Myocyte (in vitro differentiated cells): ENCODE data around the gene SHH. TPM values are rescaled to one million over a fixed set of nuclear protein-coding genes. Genes with fewer than 3 reads are reported as not detected.
A peak's percentile ranks its signal among the peaks of the same experiment; 100 is the strongest.

Experiments
- DNase-seq: peaks from one replicate; pipeline ENCODE4 v3.0.0-alpha.2; 2012; ENCODE audit warnings: low read depth
- polyA plus RNA-seq: library from polyadenylated mRNA; unstranded; fragments of >200 nt; gene quantifications from one replicate; pipeline ENCODE4 v1.2.1, GENCODE V29; 2012; ENCODE audit warnings: missing spikeins
- total RNA-seq: library from RNA; depleted of rRNA; stranded (reverse); fragments of >200 nt; gene quantifications from 2 replicates; pipeline ENCODE4 v1.2.3, GENCODE V29; 2014

The SHH gene
- total RNA-seq = 0.08 TPM in 1 of 2 replicates, not detected in the other
- polyA plus RNA-seq = 0.01 TPM

DNA sequence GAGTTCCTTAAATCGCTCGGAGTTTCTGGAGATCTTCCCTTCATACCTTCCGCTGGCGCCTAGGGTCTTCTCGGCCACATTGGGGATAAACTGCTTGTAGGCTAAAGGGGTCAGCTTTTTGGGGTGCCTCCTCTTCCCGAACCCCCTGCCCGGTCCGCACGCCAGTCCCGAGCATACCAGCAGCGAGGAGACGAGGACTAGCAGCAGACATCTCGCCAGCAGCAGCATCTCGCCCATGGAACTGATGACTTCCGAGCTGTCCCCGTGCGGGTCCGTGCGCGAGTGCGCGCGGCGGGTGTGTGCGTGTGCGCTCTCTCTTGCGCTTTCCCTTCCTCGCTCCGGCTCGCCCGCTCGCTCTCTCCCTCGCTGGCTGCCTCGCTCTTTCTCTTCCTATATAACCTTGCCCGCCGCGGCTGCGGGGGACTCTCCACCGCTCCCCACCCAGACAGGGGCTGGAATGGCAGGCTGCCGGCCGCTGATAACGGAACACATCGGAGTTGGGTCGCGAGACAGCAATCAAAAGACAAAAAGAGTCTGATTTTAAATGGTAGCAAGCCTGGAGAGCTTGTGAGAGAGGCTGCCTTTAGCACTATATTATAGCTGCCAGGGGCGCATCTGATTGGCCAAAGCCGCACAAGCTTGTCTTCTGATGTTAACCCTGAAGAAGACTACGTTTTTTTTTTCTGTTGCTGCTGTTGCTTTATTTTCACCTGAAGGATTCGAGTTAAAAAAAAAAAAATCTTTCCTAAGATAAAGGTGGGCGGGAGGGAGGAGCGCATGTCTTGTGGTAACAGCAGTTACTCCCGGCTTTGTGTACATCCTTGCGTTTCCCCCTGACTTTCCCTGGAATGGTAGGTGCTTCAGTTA lies at the start of gene SHH:
TSS of gene SHH (minus strand) at position 569 of the 867 bp plus-strand sequence. CDS start at position 228, 341 bp downstream.
- DNase-seq = no peak

DNA sequence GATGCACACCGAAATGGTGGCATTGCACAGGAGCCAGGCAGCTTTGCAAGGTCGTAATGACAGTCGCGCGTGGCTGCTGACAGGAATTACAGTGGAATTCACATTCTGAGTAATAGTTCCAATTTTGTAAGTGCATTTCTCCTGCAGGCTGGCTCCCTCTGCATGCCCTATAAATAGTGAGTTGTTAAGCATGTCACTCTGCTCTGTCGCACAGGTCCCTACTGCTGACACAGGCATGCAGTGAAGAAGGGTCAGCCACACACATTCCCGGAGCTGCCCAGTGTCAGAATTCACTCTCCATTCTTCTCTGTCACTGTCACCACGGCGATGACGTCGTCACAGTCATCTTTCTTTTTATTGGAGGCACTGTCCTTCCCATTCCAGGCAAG lies 49.2 kb upstream of the SHH start:
- peak; percentile 49 for DNase-seq

DNA sequence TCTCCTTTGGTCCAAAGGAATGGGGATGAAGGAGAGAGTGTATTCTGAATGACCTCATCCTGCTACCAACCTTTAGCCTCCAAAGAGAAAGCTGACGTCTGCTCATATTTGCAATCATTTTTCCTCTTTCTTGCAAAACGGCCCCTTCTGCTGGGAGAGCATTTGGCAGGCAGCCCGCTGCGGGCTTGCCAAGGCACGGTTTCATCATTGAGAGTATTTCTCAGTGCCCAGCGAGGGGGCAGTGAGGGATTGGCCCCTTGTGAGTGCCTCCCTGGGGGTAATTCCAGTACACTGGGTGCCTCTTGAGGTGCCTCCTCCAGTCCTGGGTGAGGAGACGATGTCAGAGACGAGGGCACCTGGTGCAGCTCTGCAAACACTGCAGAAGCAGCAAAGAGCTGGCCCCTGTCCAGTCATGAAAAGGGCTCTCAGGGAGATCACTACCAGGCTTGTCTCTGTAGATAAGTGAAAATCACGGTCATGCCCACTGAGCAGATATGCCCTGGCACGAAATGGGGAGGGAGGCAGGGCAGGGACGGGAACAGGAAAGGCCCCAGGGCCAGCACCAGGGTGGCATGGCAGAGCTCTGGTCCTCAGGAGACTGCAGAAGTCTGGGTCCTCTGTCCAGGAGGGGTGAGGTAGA lies 48.7 kb upstream of the SHH start:
- peak; percentile 54 for DNase-seq

DNA sequence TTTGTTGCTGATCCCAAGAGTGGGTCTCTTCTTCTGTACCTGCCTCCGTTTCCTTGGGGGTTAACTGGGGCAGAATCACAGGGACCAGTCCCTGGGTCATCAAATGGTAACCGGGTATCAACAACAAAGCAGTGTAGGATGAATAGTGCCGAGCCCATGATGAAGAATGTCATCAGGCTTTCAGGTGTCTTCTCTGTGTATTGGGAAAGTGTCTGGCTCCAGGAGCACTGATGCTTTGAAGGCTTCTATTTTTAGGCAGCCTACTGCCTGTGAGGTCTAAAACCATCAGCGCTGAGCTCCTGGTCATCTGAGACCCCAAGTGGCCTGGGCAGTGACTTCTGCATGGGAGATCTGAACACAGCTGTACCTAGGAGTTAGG lies 48.2 kb upstream of the SHH start:
- DNase-seq = no peak

DNA sequence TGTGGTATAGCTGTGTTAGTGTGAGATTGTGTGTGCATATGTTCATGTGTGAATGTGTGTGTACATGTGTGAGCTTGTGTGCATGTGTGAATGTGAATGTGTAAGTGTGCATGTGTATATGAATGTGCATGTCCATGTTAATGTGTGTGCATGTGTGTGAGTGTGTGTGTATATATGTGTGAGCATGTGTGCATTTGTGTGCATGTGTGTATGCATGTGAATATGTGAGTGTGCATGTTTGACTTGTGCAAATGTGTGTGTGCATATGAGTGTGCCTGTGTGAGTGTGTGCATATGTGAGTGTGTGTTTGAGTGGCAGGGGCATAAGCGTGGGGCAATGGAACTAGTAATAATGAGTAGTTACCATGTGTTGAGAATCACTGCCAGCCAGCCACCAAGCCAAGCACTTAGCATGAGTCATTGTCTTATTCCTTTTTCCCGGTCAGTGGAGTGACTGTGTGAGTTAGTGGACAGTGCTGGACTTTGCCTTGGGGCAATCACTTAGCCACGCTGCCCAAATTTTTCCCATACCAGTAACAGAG lies 46.3 kb upstream of the SHH start:
- DNase-seq = peak; percentile 43

DNA sequence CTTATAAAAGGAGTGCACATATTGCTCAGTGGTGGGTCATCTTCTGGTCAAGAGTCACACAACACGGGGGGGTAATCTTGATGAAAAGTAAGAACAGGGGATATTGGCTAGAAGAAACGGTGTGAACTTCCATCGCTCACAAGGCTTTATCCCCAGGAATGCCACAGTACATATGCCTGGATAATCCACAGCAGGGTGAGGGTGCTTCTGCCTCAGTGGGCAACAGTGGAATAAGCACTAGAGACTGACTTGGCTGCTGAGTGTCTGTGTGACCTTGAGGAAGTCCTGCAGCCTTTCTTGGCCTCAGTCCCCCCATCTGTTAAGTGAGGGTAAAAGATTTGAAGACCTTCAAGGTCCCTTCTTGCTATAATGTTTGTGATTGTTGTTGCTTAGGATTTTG lies 44.9 kb upstream of the SHH start:
- DNase-seq = no peak

DNA sequence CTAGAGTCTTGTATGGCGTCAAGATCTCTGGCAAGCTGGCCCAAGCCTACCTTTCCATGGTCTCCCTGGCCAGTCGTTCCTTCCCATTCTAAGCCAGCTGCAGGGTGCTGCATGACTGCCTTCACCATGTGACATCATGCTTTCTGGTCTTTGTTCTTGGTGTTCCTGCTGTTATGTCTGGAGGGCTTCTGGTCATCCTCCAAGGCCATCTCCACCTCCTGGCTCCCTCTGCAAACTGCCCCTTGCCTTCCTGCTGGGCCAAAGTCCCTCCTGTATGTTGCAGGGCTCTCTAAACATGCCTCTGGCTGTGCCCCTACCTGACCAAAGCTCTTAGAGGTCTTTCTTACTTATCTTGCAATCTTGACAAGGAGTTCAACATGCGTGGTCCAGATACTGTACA lies 44.4 kb upstream of the SHH start:
- DNase-seq = no peak

DNA sequence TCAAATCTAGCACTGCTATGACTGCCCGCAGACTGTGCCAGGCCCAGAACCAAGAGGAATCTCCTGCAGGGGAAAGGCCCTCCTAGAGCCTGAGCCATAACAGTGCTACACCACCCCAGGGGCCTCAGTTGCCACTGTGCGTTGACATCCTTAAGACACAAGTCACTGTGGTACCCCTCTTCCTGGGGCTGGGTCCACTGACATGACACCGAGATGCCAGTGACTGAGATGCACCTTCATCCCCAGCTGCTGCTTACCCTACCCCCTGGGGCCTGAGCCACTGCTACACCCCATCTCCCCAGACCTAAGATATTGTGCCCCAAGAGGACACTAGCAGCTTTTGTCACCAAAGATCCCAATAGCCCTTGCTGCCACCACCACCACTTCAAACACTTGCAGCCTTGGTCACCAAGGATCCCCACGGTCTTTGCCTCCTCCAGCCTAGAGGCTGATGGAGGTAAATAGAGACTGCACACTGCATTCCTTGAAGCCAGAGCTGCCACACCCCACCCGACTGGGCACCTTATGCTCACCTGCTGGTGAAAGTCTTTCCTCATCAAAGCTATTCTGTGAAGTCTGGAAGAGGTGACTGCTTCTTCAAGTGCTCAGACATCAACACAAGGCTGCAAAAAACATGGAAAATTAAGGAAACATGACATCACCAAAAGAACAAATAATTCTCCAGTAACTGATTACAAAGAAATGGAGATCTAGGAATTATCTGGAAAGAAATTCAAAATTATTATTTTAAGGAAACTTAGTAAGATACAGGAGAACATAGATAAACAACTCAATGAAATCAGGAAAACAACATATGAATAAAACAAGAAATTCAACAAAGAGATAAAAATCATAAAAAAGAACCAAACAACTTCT lies 40.4 kb upstream of the SHH start:
- DNase-seq = no peak

DNA sequence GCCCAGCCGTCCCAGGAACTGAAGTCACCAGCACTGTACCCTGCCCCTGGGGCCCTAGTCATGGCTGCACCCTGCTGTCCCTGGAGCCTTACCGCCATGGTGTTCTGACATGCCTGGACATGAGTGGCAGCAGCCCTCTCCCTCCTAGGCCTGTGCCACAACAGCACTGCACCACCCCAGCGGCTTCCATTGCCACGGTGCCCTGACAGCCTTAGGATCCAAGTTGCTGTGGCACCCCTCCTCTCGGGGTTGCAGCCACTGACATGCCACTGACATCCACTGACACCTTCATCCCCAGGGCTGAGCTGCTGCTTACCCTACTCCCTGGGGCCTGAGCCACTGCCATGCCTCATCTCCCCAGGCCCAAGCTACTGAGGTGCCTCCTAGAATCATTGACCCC lies 39.6 kb upstream of the SHH start:
- DNase-seq = no peak

DNA sequence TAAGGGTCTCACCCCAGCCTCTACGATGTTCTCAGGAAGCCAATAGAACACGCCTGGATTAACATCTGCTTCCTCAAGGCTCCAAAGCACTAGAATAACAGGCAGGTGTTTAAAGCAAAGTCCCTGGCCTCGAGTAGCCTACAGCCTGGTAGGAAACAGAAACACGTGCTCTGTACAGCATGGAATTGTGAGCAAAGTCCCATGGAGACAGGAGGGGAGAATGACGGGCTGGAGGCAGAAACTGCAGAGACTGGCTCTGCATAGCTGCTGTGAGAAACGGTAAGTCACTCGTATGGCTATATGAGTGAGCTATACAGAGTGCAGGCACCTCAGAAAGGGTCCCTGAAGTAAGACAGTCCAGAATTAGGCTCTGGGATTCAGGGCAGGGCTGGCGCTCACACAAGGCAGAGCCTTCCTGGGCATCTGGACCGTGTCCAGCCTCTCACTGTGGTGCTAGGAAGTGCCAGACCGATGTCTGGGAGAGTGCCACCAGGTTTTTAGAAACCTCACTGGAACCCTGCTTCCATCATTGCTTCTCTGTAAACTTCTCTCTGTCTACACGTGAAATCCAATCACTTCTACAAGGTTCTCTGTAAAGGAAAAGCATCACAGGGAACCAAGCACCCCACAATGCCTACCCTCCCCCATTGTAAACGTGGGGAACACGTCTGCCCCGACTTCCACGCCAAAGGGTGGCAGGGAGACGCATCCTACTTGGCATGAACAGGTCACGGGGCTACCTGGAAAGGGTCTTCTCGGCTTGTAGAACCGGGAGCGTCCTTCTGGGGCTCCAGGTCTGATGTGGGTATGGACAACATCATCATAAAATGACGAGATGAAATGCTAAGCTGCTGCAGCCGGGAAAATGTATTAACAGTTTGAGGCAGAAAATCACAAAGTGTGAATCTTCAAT lies 38.8 kb upstream of the SHH start:
- DNase-seq = no peak

DNA sequence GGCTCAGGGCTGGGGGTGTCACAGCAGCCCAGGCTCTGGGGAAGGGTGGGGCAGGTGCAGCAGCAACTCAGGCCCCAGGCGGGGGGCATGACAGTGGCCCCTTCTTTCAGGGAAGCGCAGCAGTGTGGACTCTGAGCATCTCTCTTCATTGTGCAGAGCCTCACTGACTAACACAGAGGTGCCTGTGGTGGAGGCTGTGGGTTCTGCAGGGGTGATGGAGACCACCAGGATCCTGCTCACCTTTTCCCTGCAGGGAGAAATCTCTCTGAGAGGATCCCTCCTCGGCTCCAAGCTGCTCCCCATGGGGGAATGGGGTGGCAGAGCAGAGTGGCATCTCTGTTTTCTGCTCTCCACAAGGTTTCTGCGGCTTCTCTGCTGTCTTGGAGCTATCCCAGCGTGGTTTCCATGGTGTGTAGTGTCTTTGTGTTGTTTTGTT lies 37.8 kb upstream of the SHH start:
- no peak for DNase-seq

DNA sequence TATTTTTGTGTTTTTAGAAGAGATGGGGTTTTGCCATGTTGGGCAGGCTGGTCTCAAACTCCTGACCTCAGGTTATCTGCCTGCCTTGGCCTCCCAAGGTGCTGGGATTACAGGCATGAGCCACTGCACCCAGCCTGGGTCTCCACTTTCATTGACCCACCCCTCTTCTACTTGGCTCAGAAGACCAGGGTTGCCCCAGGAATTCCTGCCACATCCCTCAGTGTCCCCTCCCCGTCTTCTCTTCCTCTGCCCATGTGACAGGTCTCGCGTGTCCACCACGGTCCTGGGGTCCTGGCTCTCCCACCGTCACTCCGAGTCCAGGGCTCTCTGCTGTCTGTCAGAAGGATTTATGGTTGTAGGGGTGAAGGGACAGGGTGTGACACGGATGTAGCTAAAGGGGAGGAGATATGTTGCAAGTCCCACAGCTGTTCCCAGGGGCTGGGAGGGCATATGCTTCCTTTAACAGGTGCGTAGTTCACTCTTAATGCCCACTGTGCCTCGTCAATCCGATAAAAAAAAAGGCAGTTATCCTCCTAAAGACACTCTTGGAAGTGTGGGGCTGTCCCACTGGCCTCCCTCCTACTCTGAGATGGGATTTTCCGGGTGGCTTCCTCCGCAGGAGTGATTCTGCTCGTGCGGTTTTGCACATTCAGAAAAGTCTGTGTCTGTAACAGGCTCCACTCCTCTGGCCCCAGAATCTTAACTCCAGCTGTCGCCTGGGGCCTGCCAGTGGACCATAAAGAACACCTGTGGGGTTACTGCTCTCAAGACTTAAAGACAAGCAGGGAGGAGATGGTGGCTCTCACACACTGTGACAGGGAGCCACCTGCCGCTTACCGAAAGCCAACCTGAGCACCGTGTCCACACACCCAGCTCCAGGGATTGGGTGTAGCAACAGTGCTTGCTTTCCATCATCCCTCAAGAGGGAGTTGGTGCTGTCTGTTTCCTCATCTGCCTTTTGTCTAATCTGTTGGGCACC lies 36.7 kb upstream of the SHH start:
- DNase-seq = peak; percentile 13

DNA sequence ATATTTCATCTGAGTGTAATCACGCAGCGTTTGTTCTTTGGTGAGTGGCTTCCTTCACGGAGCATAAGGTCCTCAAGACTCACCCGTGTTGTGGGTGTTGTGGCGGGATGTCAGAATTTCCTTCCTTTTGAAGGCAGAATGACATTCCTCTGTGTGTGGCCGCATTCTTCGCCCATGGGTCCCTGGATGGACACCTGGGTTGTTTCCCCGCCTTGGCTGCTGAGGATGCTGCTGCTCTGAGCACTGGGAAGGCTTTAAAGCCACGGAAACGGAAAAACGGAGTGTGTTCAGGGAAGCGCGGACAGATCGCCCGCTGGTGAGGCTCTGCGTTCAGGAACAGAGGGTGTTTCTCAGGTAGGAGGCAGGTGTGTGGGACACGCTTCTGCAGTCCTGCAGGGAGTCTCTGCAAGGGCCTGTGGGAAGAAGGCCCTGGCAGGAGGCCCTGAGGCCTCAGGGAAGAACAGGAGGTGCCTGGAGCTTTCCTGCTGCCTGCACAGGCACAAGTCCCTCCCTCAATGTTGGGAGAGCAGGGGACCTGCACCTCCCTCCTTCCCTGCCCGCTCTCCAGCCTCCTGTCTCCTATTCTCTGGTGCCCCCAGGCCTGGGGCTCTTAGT lies 35.7 kb upstream of the SHH start:
- DNase-seq = no peak

DNA sequence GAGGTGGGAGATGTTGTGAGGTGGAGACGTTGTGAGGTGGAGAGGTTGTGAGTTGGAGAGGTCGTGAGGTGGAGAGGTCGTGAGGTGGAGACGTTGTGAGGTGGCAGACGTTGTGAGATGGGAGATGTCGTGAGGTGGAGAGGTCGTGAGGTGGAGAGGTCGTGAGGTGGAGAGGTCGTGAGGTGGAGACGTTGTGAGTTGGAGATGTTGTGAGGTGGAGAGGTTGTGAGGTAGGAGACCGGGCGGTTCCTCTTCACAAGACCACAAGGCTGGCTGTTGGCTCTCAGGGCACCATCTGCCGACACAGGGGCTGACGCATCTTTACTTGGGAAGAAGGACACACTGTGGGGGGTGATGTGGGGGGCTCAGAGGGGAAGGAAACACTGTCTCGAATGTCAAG lies 34.7 kb upstream of the SHH start:
- no peak for DNase-seq

DNA sequence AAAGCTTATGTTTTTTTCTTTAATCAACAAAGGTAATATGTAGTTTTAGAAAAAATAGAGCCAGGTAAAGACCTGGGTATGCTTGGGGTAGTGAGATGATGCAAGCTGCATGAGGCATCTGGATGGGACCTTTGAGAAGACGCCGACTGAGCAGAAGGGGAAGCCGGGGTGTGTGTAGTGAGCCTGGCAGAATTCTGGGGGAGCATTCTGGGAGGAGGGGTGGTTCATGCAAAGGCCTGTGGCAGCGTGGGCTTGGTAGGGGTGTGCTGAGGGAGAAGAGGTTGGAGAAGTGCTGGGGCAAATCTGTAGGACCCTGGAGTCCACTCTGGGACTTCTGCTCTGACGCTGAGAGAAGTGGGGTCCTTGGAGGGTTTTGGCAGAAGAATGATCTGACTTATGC lies 33.9 kb upstream of the SHH start:
- no peak for DNase-seq

DNA sequence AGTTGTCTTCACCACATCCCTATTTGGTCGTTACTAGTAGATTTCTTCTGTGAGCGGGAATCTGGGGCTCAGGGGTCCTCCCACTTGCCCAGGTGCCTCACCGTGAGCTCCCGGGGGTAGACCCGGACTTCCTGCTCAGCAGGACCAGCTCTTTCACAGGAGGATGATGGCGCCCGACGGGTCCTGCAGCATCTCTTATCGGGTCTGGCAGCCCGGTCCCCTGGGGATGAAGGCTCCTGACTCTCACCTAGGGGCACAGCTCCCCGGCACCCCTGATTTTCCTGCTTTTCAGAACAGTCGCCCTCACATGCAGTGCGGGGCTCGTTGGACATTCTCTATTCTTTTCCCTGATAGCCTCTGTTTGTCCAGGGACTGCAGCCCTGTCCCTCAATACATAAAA lies 33.0 kb upstream of the SHH start:
- no peak for DNase-seq

DNA sequence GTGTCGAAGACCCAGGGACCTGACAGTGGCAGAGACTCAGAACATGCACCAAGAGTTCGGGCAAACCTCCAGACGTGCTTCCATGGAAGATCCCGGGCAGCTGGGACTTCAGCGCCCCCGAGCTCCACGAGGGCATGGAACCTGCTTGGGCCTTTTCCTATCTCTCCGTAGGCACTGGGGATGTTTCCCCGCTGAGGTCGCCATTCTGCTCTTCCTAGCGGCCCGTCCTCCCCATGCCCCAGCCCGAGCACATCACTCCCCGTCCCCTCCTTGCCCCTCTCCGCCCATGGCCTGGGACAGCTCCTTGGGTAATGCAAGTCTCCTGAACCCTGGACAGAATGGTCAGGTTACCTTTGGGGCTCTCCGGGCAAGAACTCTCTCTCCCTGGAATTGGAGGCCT lies 32.3 kb upstream of the SHH start:
- DNase-seq = no peak

DNA sequence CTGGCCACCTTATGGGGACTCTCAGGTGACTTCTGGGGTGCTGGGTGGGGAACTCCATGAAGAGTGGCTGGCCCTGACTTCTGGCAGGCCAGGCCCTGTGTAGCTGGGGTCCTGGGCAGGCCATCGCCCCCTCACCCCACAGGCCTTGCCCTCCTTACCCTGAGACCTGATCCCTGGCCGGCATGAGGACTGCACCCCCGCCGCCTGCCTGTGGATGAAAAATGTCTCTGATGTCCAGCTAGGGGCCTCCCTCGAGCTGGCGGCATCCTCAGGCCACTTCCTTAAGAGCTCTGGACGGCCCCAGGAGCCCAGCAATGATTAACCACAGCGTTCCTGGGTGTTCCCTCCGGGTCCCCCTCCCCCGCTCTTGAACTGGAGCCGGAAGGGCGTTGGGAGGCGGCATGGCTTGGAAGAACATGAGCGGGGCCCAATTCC lies 31.8 kb upstream of the SHH start:
- DNase-seq = no peak
